HEK293 (cell line): Measurements from ENCODE around the gene UPK1A.

Experiments used
- EGR2 ChIP-seq: fragments of 450-650 bp; formaldehyde crosslinking; IDR thresholded peaks from 2 replicates; pipeline ENCODE4 v1.5.1; 2016; ENCODE audit warnings: low read depth, missing biosample characterization, missing genetic modification characterization
- GFI1B ChIP-seq: fragments of 450-650 bp; formaldehyde crosslinking; IDR thresholded peaks from 2 replicates; pipeline ENCODE4 v1.5.1; 2016; ENCODE audit warnings: missing biosample characterization, missing genetic modification characterization
- GLIS2 ChIP-seq: fragments of 450-650 bp; formaldehyde crosslinking; IDR thresholded peaks from 2 replicates; pipeline ENCODE4 v1.5.1; 2016; ENCODE audit warnings: missing biosample characterization, missing genetic modification characterization
- KLF7 ChIP-seq: fragments of 450-650 bp; formaldehyde crosslinking; IDR thresholded peaks from 2 replicates; pipeline ENCODE4 v1.5.1; 2016; ENCODE audit warnings: missing biosample characterization, missing genetic modification characterization, borderline replicate concordance
- OSR2 ChIP-seq: fragments of 450-650 bp; formaldehyde crosslinking; IDR thresholded peaks from 2 replicates; pipeline ENCODE4 v1.5.1; 2016; ENCODE audit warnings: missing biosample characterization, missing genetic modification characterization
- RBAK ChIP-seq: fragments of 450-650 bp; formaldehyde crosslinking; IDR thresholded peaks from 2 replicates; pipeline ENCODE4 v1.5.1; 2016; ENCODE audit warnings: missing biosample characterization, missing genetic modification characterization
- ZBTB49 ChIP-seq: fragments of 450-650 bp; formaldehyde crosslinking; IDR thresholded peaks from 2 replicates; pipeline ENCODE4 v1.5.1; 2016; ENCODE audit warnings: missing biosample characterization, missing genetic modification characterization, low read depth
- ZEB2 ChIP-seq: fragments of 450-650 bp; formaldehyde crosslinking; IDR thresholded peaks from 2 replicates; pipeline ENCODE4 v1.5.1; 2016; ENCODE audit warnings: missing biosample characterization, missing genetic modification characterization
- ZFP3 ChIP-seq: fragments of 450-650 bp; formaldehyde crosslinking; IDR thresholded peaks from 2 replicates; pipeline ENCODE4 v1.5.1; 2016; ENCODE audit warnings: low read depth, missing biosample characterization, missing genetic modification characterization
- ZFP41 ChIP-seq: fragments of 450-650 bp; formaldehyde crosslinking; IDR thresholded peaks from 2 replicates; pipeline ENCODE4 v1.5.1; 2016; ENCODE audit warnings: missing biosample characterization, missing genetic modification characterization, borderline replicate concordance
- ZNF146 ChIP-seq: fragments of 450-650 bp; formaldehyde crosslinking; IDR thresholded peaks from 2 replicates; pipeline ENCODE4 v1.5.1; 2016; ENCODE audit warnings: missing biosample characterization, missing genetic modification characterization
- ZNF169 ChIP-seq: fragments of 450-650 bp; formaldehyde crosslinking; IDR thresholded peaks from 2 replicates; pipeline ENCODE4 v1.5.1; 2016; ENCODE audit warnings: missing biosample characterization, missing genetic modification characterization
- ZNF223 ChIP-seq: fragments of 450-650 bp; formaldehyde crosslinking; IDR thresholded peaks from 2 replicates; pipeline ENCODE4 v1.5.1; 2016; ENCODE audit warnings: missing biosample characterization, missing genetic modification characterization
- ZNF248 ChIP-seq: fragments of 450-650 bp; formaldehyde crosslinking; IDR thresholded peaks from 2 replicates; pipeline ENCODE4 v1.5.1; 2017; ENCODE audit warnings: missing biosample characterization, missing genetic modification characterization
- ZNF274 ChIP-seq, 2 experiments: fragments of 200-500 bp in 1 of 2; fragments of 450-650 bp in 1 of 2; sonication (Bioruptor generic) in 1 of 2; formaldehyde crosslinking in 1 of 2; IDR thresholded peaks; 2 replicates each; pipeline versions ENCODE4 v1.5.1 to v1.6.1; 2014 to 2016; ENCODE audit warnings: borderline replicate concordance in 1 of 2, inconsistent platforms in 1 of 2, low read length in 1 of 2, missing biosample characterization in 1 of 2, missing genetic modification characterization in 1 of 2
- ZNF341 ChIP-seq: fragments of 450-650 bp; formaldehyde crosslinking; IDR thresholded peaks from 2 replicates; pipeline ENCODE4; 2016; ENCODE audit warnings: low read depth, missing biosample characterization, missing genetic modification characterization
- ZNF449 ChIP-seq: fragments of 450-650 bp; formaldehyde crosslinking; IDR thresholded peaks from 2 replicates; pipeline ENCODE4 v1.5.1; 2017; ENCODE audit warnings: missing biosample characterization, mild to moderate bottlenecking, missing genetic modification characterization, moderate library complexity
- ZNF544 ChIP-seq: fragments of 450-650 bp; formaldehyde crosslinking; IDR thresholded peaks from 2 replicates; pipeline ENCODE4 v1.5.0; 2017; ENCODE audit warnings: missing biosample characterization, missing genetic modification characterization
- ZNF596 ChIP-seq: fragments of 450-650 bp; IDR thresholded peaks from 2 replicates; pipeline ENCODE4 v1.5.0; 2018; ENCODE audit warnings: missing biosample characterization, mild to moderate bottlenecking, missing genetic modification characterization, moderate library complexity
- ZNF624 ChIP-seq: fragments of 450-650 bp; formaldehyde crosslinking; IDR thresholded peaks from 2 replicates; pipeline ENCODE4 v1.5.1; 2017; ENCODE audit warnings: missing biosample characterization, missing genetic modification characterization
- ZNF76 ChIP-seq: fragments of 450-650 bp; formaldehyde crosslinking; IDR thresholded peaks from 2 replicates; pipeline ENCODE4; 2016; ENCODE audit warnings: low read depth, missing biosample characterization, missing genetic modification characterization, borderline replicate concordance
- ZNF785 ChIP-seq: fragments of 450-650 bp; formaldehyde crosslinking; IDR thresholded peaks from 2 replicates; pipeline ENCODE4 v1.5.1; 2016; ENCODE audit warnings: missing biosample characterization, missing genetic modification characterization
- TF ChIP-seq, protein P1 (sequence below): fragments of 450-650 bp; formaldehyde crosslinking; IDR thresholded peaks from 2 replicates; pipeline ENCODE4 v1.5.1; 2016; ENCODE audit warnings: missing biosample characterization, missing genetic modification characterization
- TF ChIP-seq, protein P2 (sequence below): fragments of 450-650 bp; formaldehyde crosslinking; IDR thresholded peaks from 2 replicates; pipeline ENCODE4 v1.5.1; 2016; ENCODE audit warnings: missing biosample characterization, missing genetic modification characterization
- TF ChIP-seq, protein P3 (sequence below): fragments of 450-650 bp; formaldehyde crosslinking; IDR thresholded peaks from 2 replicates; pipeline ENCODE4 v1.5.1; 2016; ENCODE audit warnings: missing biosample characterization, missing genetic modification characterization
- TF ChIP-seq, protein P4 (sequence below): fragments of 450-650 bp; formaldehyde crosslinking; IDR thresholded peaks from 2 replicates; pipeline ENCODE4 v1.5.1; 2017; ENCODE audit warnings: missing biosample characterization, missing genetic modification characterization

UPK1A gene

DNA sequence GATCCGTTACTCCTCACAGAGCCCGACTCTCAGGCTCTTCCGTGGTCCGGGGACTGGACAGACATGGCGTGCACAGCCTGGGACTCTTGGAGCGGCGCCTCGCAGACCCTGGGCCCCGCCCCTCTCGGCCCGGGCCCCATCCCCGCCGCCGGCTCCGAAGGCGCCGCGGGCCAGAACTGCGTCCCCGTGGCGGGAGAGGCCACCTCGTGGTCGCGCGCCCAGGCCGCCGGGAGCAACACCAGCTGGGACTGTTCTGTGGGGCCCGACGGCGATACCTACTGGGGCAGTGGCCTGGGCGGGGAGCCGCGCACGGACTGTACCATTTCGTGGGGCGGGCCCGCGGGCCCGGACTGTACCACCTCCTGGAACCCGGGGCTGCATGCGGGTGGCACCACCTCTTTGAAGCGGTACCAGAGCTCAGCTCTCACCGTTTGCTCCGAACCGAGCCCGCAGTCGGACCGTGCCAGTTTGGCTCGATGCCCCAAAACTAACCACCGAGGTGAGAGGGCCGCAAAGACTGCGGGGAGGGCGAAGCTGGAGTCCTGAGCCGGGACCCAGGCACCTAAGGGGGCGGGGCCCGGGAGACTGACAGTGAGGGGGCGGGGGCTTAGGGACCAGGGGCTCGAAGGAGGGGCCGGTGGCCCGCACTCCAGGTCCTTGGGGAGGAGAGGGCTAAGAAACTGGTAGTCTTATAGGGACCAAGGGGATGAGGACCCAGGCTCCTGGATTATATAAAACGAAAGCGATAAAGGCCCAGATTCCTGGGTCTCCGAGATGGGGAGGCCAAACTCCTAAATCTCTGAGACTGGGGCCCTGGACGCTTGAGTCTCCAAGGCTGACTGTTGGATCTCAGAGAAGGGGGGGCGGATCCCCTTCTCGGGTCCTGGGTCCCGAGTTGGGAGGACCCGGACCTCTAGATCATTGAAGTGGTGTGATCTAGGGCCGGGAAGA lies 22.8 kb upstream of the UPK1A start (continued):
- TF ChIP-seq ZBTB49 (tag by site-specific recombination) (no peak), GLIS2 (peak; percentile 98), ZNF248 (no peak), KLF7 (tag by site-specific recombination) (peak; percentile 99), ZNF76 (tag by site-specific recombination) (peak; percentile 93), ZNF449 (peak; percentile 80), ZEB2 (tag by site-specific recombination) (peak; percentile 96), ZNF223 (tag by site-specific recombination) (peak; percentile 90), ZFP41 (tag by site-specific recombination) (no peak), ZNF274 (IDR thresholded peaks at IDR 0.05; ENCODE audit: low read length) (no peak), ZNF274 (tag by site-specific recombination; IDR thresholded peaks at IDR 0.05; ENCODE audit: borderline replicate concordance) (no peak), ZNF785 (tag by site-specific recombination) (peak; percentile 70), ZNF169 (no peak), ZNF624 (tag by site-specific recombination) (no peak), ZNF596 (tag by site-specific recombination) (peak; percentile 74; the same call in 1 of the 2 replicates), EGR2 (peak; percentile 72), ZNF146 (tag by site-specific recombination) (peak; percentile 59), ZNF341 (tag by site-specific recombination) (peak; percentile 81), OSR2 (tag by site-specific recombination) (peak; percentile 56; the same call in 1 of the 2 replicates), RBAK (no peak), GFI1B (tag by site-specific recombination) (no peak; the same call in 1 of the 2 replicates), ZFP3 (no peak), ZNF544 (tag by site-specific recombination) (no peak)
- TF ChIP-seq, protein P1, sequence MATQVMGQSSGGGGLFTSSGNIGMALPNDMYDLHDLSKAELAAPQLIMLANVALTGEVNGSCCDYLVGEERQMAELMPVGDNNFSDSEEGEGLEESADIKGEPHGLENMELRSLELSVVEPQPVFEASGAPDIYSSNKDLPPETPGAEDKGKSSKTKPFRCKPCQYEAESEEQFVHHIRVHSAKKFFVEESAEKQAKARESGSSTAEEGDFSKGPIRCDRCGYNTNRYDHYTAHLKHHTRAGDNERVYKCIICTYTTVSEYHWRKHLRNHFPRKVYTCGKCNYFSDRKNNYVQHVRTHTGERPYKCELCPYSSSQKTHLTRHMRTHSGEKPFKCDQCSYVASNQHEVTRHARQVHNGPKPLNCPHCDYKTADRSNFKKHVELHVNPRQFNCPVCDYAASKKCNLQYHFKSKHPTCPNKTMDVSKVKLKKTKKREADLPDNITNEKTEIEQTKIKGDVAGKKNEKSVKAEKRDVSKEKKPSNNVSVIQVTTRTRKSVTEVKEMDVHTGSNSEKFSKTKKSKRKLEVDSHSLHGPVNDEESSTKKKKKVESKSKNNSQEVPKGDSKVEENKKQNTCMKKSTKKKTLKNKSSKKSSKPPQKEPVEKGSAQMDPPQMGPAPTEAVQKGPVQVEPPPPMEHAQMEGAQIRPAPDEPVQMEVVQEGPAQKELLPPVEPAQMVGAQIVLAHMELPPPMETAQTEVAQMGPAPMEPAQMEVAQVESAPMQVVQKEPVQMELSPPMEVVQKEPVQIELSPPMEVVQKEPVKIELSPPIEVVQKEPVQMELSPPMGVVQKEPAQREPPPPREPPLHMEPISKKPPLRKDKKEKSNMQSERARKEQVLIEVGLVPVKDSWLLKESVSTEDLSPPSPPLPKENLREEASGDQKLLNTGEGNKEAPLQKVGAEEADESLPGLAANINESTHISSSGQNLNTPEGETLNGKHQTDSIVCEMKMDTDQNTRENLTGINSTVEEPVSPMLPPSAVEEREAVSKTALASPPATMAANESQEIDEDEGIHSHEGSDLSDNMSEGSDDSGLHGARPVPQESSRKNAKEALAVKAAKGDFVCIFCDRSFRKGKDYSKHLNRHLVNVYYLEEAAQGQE (tag by site-specific recombination) = peak; percentile 82
- TF ChIP-seq, protein P2, sequence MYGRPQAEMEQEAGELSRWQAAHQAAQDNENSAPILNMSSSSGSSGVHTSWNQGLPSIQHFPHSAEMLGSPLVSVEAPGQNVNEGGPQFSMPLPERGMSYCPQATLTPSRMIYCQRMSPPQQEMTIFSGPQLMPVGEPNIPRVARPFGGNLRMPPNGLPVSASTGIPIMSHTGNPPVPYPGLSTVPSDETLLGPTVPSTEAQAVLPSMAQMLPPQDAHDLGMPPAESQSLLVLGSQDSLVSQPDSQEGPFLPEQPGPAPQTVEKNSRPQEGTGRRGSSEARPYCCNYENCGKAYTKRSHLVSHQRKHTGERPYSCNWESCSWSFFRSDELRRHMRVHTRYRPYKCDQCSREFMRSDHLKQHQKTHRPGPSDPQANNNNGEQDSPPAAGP (tag by site-specific recombination) = peak; percentile 99
- TF ChIP-seq, protein P3, sequence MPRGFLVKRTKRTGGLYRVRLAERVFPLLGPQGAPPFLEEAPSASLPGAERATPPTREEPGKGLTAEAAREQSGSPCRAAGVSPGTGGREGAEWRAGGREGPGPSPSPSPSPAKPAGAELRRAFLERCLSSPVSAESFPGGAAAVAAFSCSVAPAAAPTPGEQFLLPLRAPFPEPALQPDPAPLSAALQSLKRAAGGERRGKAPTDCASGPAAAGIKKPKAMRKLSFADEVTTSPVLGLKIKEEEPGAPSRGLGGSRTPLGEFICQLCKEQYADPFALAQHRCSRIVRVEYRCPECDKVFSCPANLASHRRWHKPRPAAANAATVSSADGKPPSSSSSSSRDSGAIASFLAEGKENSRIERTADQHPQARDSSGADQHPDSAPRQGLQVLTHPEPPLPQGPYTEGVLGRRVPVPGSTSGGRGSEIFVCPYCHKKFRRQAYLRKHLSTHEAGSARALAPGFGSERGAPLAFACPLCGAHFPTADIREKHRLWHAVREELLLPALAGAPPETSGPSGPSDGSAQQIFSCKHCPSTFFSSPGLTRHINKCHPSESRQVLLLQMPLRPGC (tag by site-specific recombination) = peak; percentile 89
- TF ChIP-seq, protein P4, sequence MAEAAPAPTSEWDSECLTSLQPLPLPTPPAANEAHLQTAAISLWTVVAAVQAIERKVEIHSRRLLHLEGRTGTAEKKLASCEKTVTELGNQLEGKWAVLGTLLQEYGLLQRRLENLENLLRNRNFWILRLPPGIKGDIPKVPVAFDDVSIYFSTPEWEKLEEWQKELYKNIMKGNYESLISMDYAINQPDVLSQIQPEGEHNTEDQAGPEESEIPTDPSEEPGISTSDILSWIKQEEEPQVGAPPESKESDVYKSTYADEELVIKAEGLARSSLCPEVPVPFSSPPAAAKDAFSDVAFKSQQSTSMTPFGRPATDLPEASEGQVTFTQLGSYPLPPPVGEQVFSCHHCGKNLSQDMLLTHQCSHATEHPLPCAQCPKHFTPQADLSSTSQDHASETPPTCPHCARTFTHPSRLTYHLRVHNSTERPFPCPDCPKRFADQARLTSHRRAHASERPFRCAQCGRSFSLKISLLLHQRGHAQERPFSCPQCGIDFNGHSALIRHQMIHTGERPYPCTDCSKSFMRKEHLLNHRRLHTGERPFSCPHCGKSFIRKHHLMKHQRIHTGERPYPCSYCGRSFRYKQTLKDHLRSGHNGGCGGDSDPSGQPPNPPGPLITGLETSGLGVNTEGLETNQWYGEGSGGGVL (tag by site-specific recombination) = peak; percentile 71
